ENCODE measurements around the gene NCBP2L. TPM values are rescaled to one million over a fixed set of nuclear protein-coding genes. Genes with fewer than 3 reads are reported as not detected.

Gene NCBP2L
- total RNA-seq (2022; extraction: Qiagen RNA extraction) = not detected in 5 replicates

GRCh38 chrX:107777536-107777832 lies at the start of gene NCBP2L:
Gene NCBP2L, plus strand, starts transcription at chrX:107777733. Its CDS starts 16,488 bp downstream, at chrX:107794221.

GRCh38 chrX:107775734-107776511 lies 1.6 kb upstream of the NCBP2L start, which contains the start of gene TSC22D3:
Gene TSC22D3, minus strand, starts transcription at chrX:107775787. Its CDS starts 368 bp downstream, at chrX:107775419.

GRCh38 chrX:107825698-107826237 lies 48.2 kb downstream of the NCBP2L start, which contains the start of gene MID2:
Gene MID2, plus strand, starts transcription at chrX:107825866. Its CDS starts 561 bp downstream, at chrX:107826427.

Other genes with a start within 250 kb of the NCBP2L start
- gene PRPS1, start 149.2 kb upstream of the NCBP2L start, total RNA-seq (2022; extraction: Qiagen RNA extraction) = 95.2 to 110 TPM (median 98.9 TPM) in 5 replicates
- gene TSC22D3, start 1.9 kb upstream of the NCBP2L start, total RNA-seq (2022; extraction: Qiagen RNA extraction) = 186 to 243 TPM (median 216 TPM) in 5 replicates
- gene MID2, start 48.1 kb downstream of the NCBP2L start, total RNA-seq (2022; extraction: Qiagen RNA extraction) = 7.1 to 10.4 TPM (median 7.9 TPM) in 5 replicates
- not detected in 5 replicates for gene TEX13B, start 204.6 kb downstream of the NCBP2L start, total RNA-seq (2022; extraction: Qiagen RNA extraction)

Measured in A549 treated with Hydrocortisone at 1 μM for 4 hours (cell line).